Stimulated activated CD8-positive, alpha-beta memory T cell treated with anti-CD3 and anti-CD28 coated beads, Interleukin-15, amount 100 ng/mL, for 4 hours (primary cell): ENCODE data around the gene PTGDR.
A peak's percentile ranks its signal among the peaks of the same experiment; 100 is the strongest.

Experiments
- DNase-seq, 2 donors: peaks; one replicate each; pipeline ENCODE4 v3.0.0-alpha.2; 2020; ENCODE audit warnings: low read depth in 2 of 2

PTGDR gene, protein sequence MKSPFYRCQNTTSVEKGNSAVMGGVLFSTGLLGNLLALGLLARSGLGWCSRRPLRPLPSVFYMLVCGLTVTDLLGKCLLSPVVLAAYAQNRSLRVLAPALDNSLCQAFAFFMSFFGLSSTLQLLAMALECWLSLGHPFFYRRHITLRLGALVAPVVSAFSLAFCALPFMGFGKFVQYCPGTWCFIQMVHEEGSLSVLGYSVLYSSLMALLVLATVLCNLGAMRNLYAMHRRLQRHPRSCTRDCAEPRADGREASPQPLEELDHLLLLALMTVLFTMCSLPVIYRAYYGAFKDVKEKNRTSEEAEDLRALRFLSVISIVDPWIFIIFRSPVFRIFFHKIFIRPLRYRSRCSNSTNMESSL

GRCh38 chr14:52267501-52268278, at the start of gene PTGDR:
Gene PTGDR (plus strand): TSS chr14:52267698. CDS start chr14:52267815, 117 bp downstream.
- peak in 1 of 2 donors; percentile 27 for DNase-seq

DNA sequence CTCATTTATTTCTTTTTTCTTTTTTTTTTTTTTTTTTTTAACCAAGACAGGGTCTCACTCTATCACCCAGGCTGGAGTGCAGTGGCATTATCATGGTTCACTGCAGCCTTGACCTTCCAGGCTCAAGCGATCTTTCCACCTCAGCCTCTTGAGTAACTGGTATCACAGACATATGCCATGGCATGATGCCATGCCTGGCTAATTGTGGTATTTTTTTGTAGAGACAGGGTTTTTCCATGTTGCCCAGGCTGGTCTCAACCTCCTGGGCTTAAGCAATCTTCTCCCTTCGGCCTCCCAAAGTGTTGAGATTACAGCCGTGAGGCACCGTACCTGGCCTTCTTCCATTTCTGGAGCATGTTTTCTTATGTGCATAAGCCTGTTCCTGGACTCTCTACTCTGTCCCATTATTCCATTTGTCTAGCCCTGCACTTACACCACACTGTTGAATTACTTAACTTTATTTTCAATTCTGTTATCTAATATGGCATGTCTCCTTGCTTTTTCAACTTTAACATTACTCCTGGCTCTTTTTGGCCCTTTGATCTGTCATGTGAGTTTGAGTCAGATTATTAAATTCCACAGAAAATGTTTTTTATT, 47.9 kb upstream of the PTGDR start:
- no peak for DNase-seq

DNA sequence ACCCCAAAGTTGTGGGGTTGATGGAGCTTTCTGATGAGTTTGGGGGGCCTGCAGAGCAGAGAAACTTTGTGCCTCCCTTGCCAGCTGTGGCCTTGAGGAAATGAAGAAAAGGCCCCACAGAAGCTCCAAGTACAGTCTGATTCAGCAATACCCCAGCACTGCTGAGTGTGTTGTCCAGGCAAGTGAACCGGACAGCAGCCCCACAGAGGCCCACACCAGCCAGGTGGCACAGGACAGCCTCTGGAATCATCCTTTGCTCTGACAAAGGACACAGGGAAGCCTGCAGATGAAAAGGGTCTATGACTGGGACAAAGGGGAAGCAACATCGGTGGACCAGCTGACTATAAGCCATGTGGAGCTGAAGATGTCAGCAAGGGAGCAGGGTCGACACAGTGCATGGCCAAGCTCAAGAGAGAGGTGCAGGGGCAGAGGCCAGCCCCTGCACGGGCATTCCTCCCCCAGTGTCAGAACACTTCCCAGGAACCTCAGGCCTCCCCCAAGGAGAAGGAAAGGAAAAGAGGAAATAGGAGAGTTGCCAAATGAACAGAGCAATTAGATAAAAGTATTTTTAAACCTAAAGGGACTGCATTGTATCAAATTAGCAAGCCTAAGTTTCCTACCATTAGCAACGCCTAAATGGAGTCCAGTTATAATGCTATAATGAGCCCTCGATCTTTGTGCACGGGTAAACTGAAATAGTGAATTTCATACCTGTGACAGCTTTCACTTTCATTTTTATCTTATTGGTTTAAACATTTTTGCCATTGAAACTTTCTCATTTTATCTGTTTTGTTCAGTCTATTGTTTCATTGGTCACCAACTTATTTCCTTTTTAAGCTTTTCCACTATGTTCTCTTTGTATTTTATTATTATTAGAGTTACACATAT, 46.3 kb upstream of the PTGDR start:
- DNase-seq, result no peak

- DNase-seq, result no peak
Measured at GRCh38 chr14:52222901-52223300, 44.6 kb upstream of the PTGDR start.

GRCh38 chr14:52227619-52228222, 39.8 kb upstream of the PTGDR start:
- no peak for DNase-seq

- no peak for DNase-seq
Measured at GRCh38 chr14:52233693-52234092, 33.8 kb upstream of the PTGDR start.

DNA sequence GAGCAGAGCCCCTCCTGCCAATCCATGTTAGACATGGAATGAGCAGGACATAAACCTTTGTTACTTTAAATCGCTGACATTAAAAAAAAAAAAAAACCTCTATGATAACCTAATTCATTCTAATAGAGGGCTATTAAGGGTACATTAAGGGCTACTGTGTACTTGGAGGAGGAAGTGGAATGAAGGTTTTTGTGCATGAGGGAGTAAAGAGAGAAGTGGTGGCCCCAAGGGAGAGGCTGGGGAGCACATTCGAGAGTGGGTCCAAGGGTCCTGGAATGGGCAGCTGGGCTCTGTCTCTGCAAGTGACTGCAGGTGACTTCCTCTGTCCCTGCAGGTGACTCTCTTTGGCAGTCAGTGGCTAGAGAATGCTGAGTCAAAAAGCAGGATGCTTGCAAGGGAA, 32.1 kb upstream of the PTGDR start:
- DNase-seq, result no peak

DNA sequence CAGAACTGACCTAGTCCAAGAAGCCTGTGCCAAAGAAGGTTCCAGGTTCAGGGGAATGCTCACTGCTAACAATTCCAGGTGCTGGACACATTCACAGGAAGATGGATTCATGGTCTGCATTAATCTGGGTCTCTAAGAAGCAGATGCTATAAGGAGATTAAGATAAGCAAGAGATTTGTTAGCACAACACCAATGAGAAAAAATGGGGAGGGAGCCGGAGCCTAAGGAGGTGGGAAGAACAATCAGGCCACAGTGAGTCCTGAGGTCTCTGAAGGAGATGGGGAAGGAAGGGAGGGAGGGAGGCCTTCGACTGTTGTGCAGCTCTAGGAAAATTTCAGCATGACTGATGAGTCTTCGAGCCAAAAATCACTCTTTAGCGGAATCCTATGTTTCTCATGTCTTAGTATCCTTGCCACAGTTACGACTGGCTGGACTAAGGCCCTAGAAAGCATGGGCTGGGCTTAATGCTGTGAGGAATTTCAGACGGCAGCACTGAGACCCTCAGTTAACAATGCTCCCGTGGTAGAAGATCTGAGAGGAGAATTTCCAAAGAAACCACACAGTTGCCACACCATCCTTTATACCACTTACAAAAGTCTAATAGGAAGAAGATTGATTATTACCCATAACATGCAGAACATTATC, 31.5 kb upstream of the PTGDR start:
- DNase-seq, result no peak

DNA sequence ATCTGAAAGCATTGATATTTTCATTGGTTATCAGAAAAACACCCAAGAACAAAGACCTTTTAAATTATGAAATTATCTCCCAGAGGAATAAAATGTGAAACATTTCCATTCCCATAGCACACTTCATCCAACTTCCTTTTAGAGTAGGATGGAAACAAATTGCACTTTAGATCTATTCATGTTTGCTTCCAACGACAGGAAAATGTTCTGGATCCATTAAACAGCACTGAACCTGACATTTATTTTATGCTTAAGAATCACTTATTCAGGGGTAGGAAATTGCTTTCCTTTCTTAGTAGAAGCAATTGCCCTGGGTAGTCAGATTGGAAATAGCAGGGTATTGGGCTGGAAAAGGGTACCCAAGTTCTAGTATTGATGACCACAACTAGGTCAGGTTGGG, 28.8 kb upstream of the PTGDR start:
- DNase-seq, result no peak

- DNase-seq, result no peak
Measured at GRCh38 chr14:52240623-52241022, 26.9 kb upstream of the PTGDR start.

DNA sequence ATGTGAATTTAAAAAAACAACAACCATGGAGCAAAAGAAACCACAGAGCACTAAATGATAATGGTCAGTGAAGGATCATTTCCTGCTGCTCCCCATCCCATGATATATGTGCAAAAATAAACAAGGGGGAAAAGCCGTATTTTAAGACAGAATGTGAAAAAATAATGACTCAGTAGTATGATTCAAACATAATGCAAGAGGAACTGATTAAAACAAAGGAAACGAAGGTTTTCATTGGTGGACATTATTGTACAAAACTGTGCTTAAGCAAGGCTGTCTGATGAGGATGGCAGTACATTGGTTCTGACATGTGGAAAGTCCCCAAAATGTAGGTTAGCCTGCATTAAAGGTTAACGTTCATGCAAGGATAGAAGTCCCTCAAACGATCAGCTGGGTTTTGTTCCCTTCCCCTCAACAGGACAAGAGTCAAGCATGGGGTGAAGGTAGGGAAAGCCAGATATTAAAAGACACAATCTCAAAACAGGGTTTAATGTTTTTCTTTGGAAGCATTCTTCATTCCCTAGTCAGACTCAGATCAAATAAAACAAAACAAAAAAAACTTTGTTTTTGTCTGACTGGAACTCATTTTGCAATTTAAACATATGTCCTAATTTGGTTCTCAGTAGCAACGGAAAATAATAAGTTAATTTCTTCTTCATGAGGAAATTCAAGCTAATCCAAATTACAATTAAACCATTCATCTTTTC, 26.3 kb upstream of the PTGDR start:
- DNase-seq, result no peak

- DNase-seq, result no peak
Measured at GRCh38 chr14:52244328-52244727, 23.2 kb upstream of the PTGDR start.

DNA sequence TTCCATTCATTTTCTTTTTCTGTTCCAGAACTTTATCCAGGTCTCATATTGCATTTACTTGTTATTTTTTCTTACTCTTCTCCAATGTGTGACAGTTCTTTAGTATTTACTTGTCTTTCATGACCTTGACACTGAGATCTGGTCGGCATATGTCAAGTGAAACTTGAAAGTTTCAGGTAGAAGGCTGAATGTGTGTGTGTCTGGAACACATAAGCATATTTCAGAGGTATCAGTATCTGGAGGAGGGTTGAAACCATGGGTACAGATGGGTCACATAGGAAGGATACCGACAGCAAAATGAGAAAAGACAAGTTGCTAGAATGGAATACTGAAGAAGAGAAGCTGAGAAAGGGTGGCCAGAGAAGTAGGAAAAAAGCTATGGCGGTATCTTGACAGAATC, 22.5 kb upstream of the PTGDR start:
- DNase-seq, result no peak

- DNase-seq, result no peak
Measured at GRCh38 chr14:52248057-52248456, 19.4 kb upstream of the PTGDR start.

DNA sequence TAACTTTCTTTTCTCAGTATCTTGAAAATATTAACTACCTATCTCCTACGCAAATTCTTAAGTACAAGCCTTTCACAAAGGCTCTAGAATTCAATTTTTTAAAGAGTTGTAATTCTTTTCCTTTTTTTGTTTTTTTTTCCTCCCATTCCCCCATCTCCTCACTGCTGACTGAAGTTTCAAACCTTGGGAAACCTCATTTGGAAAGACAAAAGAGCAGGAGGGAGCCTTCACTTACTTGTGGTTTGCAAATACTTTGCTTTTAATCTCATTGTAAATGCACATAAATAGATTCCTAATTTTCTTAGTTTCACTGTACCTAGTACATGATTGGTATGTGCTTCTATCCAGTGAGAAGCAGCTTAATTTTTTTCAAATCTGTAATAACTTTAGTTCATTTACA, 15.8 kb upstream of the PTGDR start:
- DNase-seq, result no peak

DNA sequence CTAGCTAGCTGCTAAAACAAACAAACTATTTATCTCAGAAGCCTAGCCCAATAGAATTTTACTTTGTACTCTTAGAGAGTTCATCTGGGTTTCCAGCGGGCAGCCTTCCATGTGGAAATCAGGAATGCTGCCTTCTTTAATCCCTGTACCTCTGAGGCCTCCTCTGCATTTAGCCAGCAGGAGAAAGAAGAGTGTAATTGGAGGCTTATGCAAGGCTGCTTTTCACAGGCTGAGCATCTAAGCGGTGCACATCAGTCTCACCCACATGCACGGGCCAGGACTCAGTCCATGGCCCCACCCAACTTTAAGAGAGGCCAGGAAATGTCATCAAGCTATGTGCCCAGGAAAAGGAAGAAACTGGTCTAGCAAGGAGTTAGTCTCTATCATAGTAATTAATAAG, 14.0 kb upstream of the PTGDR start:
- no peak for DNase-seq

DNA sequence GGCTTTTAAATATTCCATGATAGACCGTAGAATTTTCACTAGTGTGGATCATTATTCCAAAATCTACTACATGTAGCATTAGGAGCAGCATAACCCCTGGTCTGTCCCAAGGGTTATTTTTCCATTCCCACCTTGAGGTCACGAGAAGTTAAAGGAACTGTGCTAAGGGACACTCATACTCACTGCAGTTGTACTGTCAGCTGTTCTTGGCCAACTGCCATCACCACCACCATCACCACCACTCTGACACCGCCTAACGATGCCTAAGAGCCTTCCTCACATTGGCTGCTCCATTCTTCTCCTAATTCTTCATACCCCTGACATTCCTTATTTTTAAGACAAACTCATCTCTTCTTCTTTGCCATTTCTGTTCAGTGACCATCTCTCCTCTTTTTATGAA, 13.4 kb upstream of the PTGDR start:
- DNase-seq, result no peak

- no peak for DNase-seq
Measured at GRCh38 chr14:52258783-52259182, 8.7 kb upstream of the PTGDR start.

GRCh38 chr14:52259434-52259833, 8.1 kb upstream of the PTGDR start:
- no peak for DNase-seq

GRCh38 chr14:52262600-52262999, 4.9 kb upstream of the PTGDR start:
- no peak for DNase-seq
